IPS DF 6.9 (cell line): ENCODE measurements around the gene STRBP.

Experiments
- DNase-seq: peaks from one replicate; pipeline ENCODE4 v3.0.0-alpha.2; 2013; ENCODE audit warnings: low read depth, low spot score
- H3K27ac ChIP-seq: one replicate; pipeline ENCODE4 v1.5.1; 2013; ENCODE audit warnings: low read length, control low read depth
- H3K27me3 ChIP-seq: 2 replicates; pipeline ENCODE4 v1.6.1; 2013; ENCODE audit warnings: mild to moderate bottlenecking, low read length; ENCODE audit not compliant: control insufficient read depth, insufficient read depth
- H3K36me3 ChIP-seq: 2 replicates; pipeline ENCODE4 v1.6.1; 2013; ENCODE audit warnings: low read length; ENCODE audit not compliant: control insufficient read depth, insufficient read depth
- H3K4me1 ChIP-seq: 2 replicates; pipeline ENCODE4 v1.6.1; 2013; ENCODE audit warnings: low read length; ENCODE audit not compliant: control insufficient read depth, insufficient read depth
- H3K4me3 ChIP-seq: 2 replicates; pipeline ENCODE4 v1.5.1; 2013; ENCODE audit warnings: mild to moderate bottlenecking, low read length
- H3K9me3 ChIP-seq: 2 replicates; pipeline ENCODE4 v1.6.1; 2013; ENCODE audit warnings: low read length, inconsistent platforms; ENCODE audit not compliant: control insufficient read depth, insufficient read depth
- WGBS: extraction: QIAGEN DNeasy Blood & Tissue Kit; methylation state at CpG from one replicate; pipeline ENCODE4 v1.1.7; 2013; ENCODE audit warnings: mixed read lengths, missing lambda C conversion rate; ENCODE audit not compliant: insufficient read length, insufficient coverage; 5-methylcytosine and 5-hydroxymethylcytosine counted together

Gene STRBP

GRCh38 chr9:123135430-123135829, 133.0 kb downstream of the STRBP start:
- H3K36me3 ChIP-seq = no peaks in the 10 kb centered on the region; the same call in 1 of the 2 replicates
- no peaks in the 10 kb centered on the region for H3K9me3 ChIP-seq
- H3K27ac ChIP-seq = no peak overlapping the region
- H3K27me3 ChIP-seq = no peaks in the 10 kb centered on the region
- no peaks in the 10 kb centered on the region for H3K4me1 ChIP-seq
- WGBS = no CpG with 5 or more reads among the region's 5 CpGs
- H3K4me3 ChIP-seq = no peak overlapping the region
- DNase-seq = no peak

- H3K27me3 ChIP-seq = no peaks in the 10 kb centered on the region
- no peak for DNase-seq
- H3K36me3 ChIP-seq = no peaks in the 10 kb centered on the region; the same call in 1 of the 2 replicates
- H3K9me3 ChIP-seq = no peaks in the 10 kb centered on the region
- no peak overlapping the region for H3K27ac ChIP-seq
- no peak overlapping the region for H3K4me3 ChIP-seq
- H3K4me1 ChIP-seq = no peaks in the 10 kb centered on the region
- 100% methylated on average over 1 of the region's 6 CpGs for WGBS
Measured at GRCh38 chr9:123132696-123133095, 135.7 kb downstream of the STRBP start.

GRCh38 chr9:123131993-123132392, 136.4 kb downstream of the STRBP start:
- Histone ChIP-seq H3K4me3 (no peak overlapping the region), H3K4me1 (no peaks in the 10 kb centered on the region), H3K27ac (no peak overlapping the region), H3K9me3 (no peaks in the 10 kb centered on the region), H3K27me3 (no peaks in the 10 kb centered on the region), H3K36me3 (no peaks in the 10 kb centered on the region; the same call in 1 of the 2 replicates)
- no peak for DNase-seq

GRCh38 chr9:123131258-123131657, 137.1 kb downstream of the STRBP start:
- Histone ChIP-seq H3K36me3 (no peaks in the 10 kb centered on the region; the same call in 1 of the 2 replicates), H3K4me3 (no peak overlapping the region), H3K4me1 (no peaks in the 10 kb centered on the region), H3K9me3 (no peaks in the 10 kb centered on the region), H3K27ac (no peak overlapping the region), H3K27me3 (no peaks in the 10 kb centered on the region)
- no peak for DNase-seq
- WGBS = no CpG with 5 or more reads among the region's 1 CpG

- Histone ChIP-seq H3K9me3 (no peaks in the 10 kb centered on the region), H3K4me1 (no peaks in the 10 kb centered on the region), H3K27me3 (no peaks in the 10 kb centered on the region), H3K27ac (no peak overlapping the region), H3K36me3 (no peaks in the 10 kb centered on the region; the same call in 1 of the 2 replicates), H3K4me3 (no peak overlapping the region)
- DNase-seq = no peak
- no CpG with 5 or more reads among the region's 1 CpG for WGBS
Measured at GRCh38 chr9:123129423-123129822, 139.0 kb downstream of the STRBP start.

- H3K36me3 ChIP-seq = no peaks in the 10 kb centered on the region; the same call in 1 of the 2 replicates
Measured at GRCh38 chr9:123128591-123128990, 139.8 kb downstream of the STRBP start.

GRCh38 chr9:123127512-123128075, 140.8 kb downstream of the STRBP start:
- Histone ChIP-seq H3K4me1 (no peaks in the 10 kb centered on the region), H3K36me3 (no peaks in the 10 kb centered on the region; the same call in 1 of the 2 replicates), H3K27me3 (no peaks in the 10 kb centered on the region), H3K27ac (no peak overlapping the region), H3K9me3 (no peaks in the 10 kb centered on the region), H3K4me3 (no peak overlapping the region)
- DNase-seq = no peak
- no CpG with 5 or more reads among the region's 3 CpGs for WGBS

More at GRCh38 chr9:123128591-123128990, 139.8 kb downstream of the STRBP start:
- Histone ChIP-seq H3K9me3 (no peaks in the 10 kb centered on the region), H3K4me1 (no peaks in the 10 kb centered on the region), H3K27ac (no peak overlapping the region), H3K27me3 (no peaks in the 10 kb centered on the region), H3K4me3 (no peak overlapping the region)
- no peak for DNase-seq
- no CpG with 5 or more reads among the region's 4 CpGs for WGBS

GRCh38 chr9:123121457-123121856, 146.9 kb downstream of the STRBP start:
- no peak overlapping the region for H3K27ac ChIP-seq
- no peaks in the 10 kb centered on the region for H3K27me3 ChIP-seq
- no peaks in the 10 kb centered on the region for H3K9me3 ChIP-seq
- H3K4me1 ChIP-seq = no peaks in the 10 kb centered on the region
- no peaks in the 10 kb centered on the region for H3K36me3 ChIP-seq
- WGBS = no CpG with 5 or more reads among the region's 3 CpGs
- DNase-seq = no peak
- H3K4me3 ChIP-seq = no peak overlapping the region

GRCh38 chr9:123120953-123121352, 147.4 kb downstream of the STRBP start:
- Histone ChIP-seq H3K36me3 (no peaks in the 10 kb centered on the region; the same call in 1 of the 2 replicates), H3K27ac (no peak overlapping the region), H3K4me3 (no peak overlapping the region), H3K9me3 (no peaks in the 10 kb centered on the region), H3K4me1 (no peaks in the 10 kb centered on the region), H3K27me3 (no peaks in the 10 kb centered on the region)
- no CpG with 5 or more reads among the region's 1 CpG for WGBS
- DNase-seq = no peak

- no CpG with 5 or more reads among the region's 5 CpGs for WGBS
- Histone ChIP-seq H3K4me3 (no peak overlapping the region), H3K9me3 (no peaks in the 10 kb centered on the region), H3K4me1 (no peaks in the 10 kb centered on the region), H3K27ac (no peak overlapping the region), H3K27me3 (no peaks in the 10 kb centered on the region), H3K36me3 (peaks cover 3% of the 10 kb centered on the region; the same call in 1 of the 2 replicates)
- no peak for DNase-seq
Measured at GRCh38 chr9:123120131-123120530, 148.3 kb downstream of the STRBP start.

- Histone ChIP-seq H3K36me3 (peaks cover 3% of the 10 kb centered on the region; the same call in 1 of the 2 replicates), H3K4me3 (no peak overlapping the region), H3K27me3 (no peaks in the 10 kb centered on the region), H3K4me1 (no peaks in the 10 kb centered on the region), H3K9me3 (no peaks in the 10 kb centered on the region), H3K27ac (no peak overlapping the region)
- no CpG with 5 or more reads among the region's 7 CpGs for WGBS
- DNase-seq = no peak
Measured at GRCh38 chr9:123119566-123119965, 148.8 kb downstream of the STRBP start.
